Measurements from ENCODE around the gene ERCC6L2. TPM values are rescaled to one million over a fixed set of nuclear protein-coding genes. Genes with fewer than 3 reads are reported as not detected.

ERCC6L2 gene
- total RNA-seq, 1 donor from 2014 or later = 32.1 TPM

DNA sequence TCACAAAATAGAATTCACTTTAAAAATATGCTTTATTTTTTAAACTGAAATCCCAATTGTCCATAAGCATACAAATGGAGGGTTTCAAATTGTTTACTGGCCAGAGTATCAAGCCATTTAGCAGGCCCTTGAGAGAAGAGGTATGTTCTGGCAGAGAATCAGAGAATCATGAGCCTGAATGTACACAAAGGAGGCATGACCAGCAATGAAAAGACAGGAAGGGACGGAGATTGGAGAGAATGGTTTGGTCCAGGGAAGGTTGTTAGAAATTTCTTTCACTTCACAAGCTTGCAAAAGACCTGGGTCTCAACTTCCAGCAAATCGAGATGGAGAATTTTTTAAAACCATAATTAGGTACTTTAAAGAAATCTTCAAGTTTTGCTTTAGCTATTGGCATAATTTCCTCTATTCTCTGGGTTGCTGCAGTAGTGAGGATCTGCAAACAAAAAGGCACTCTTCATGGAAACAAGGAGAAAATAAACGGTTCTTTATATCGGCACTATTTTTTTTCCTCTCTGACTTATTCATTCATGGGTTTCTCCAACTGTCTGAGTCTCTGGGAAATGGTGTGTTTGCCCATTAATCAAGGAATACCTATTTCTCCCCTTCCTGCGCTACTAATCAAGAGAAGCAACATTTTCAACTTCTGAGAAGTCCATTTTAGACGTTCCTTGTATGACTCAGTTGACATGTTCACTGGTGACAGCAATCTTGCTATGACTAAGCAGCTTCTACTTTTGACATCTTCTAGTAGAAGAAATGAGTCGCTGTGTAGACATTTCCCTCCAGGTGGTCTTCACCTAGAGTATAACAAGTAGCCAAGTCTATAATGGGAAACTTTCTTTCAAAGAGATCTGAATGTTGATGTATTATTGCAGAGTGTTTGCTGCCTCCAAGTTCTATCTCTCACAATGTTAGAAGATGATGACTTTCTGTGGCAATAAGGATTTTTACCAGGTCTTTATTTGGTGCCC lies 23.1 kb upstream of the ERCC6L2 start:
- H3K4me3 Mint-ChIP-seq = peak overlapping the region; percentile 56
- peak; percentile 69 for DNase-seq
- no peaks in the 10 kb centered on the region for H3K27me3 Mint-ChIP-seq
- peaks cover 28% of the 10 kb centered on the region for H3K36me3 Mint-ChIP-seq (ENCODE audit: low read depth)
- no peaks in the 10 kb centered on the region for H3K9me3 Mint-ChIP-seq
- intact Hi-C loops (cut with micrococcal nuclease) = loop anchor here (1.0 kb wide), 3 partner anchors 23 to 128 kb away; partner anchors contain the start of gene ERCC6L2
- H3K27ac Mint-ChIP-seq = peak overlapping the region; percentile 69
- H3K4me1 Mint-ChIP-seq = peaks cover 21% of the 10 kb centered on the region

- H3K4me3 Mint-ChIP-seq = no peak overlapping the region
- no peaks in the 10 kb centered on the region for H3K27me3 Mint-ChIP-seq
- intact Hi-C loops (cut with micrococcal nuclease) = no loop called here
- no peaks in the 10 kb centered on the region for H3K9me3 Mint-ChIP-seq
- H3K27ac Mint-ChIP-seq = no peak overlapping the region
- peaks cover 13% of the 10 kb centered on the region for H3K36me3 Mint-ChIP-seq (ENCODE audit: low read depth)
- peaks cover 32% of the 10 kb centered on the region for H3K4me1 Mint-ChIP-seq
- no peak for DNase-seq
These were observed 21.0 kb upstream of the ERCC6L2 start for GRCh38 chr9:95854386-95855020.

DNA sequence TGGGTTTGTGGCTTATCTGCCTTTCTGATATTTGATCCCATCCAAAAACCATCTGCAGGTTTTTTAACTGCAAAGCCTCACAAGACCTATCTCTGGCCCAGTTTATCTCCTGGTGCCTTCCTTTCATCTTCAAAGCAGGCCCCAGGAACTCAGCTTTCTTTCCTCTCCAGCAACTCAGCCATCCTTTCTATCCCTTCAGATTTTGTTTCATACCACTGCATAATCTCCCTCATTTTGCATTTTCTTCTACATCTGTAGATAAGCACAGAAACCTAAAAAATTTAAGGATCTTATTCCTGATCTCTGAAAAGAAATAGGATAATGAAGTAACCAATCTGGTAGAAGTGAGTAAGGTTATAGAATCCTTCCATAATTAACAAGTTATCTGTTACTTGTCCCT lies 19.5 kb upstream of the ERCC6L2 start:
- Mint-ChIP-seq H3K9me3 (no peaks in the 10 kb centered on the region), H3K36me3 (ENCODE audit: low read depth) (peaks cover 10% of the 10 kb centered on the region), H3K27ac (peak overlapping the region; percentile 5), H3K4me1 (peaks cover 32% of the 10 kb centered on the region), H3K4me3 (no peak overlapping the region), H3K27me3 (no peaks in the 10 kb centered on the region)
- intact Hi-C loops (cut with micrococcal nuclease) = no loop called here
- DNase-seq = no peak

DNA sequence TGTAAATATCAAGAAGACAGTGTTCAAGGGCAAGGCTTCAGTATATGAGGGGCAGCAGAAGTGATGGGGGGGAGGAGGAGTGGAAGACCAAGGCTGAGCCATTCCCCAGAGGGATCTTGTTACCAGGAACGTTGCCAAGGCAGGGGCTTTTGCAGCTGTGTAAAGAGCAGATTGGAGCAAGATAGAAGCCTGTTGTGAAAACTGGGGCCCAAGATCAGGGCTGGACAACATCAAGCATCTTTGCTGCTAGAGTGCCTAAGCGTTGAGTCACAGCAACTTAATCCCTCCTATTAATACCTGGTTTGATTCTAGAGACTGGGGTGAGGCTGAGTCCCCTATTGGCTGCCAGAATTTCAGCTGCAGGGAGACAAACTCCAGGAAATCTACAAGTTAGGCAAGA lies 18.4 kb upstream of the ERCC6L2 start:
- no peaks in the 10 kb centered on the region for H3K27me3 Mint-ChIP-seq
- intact Hi-C loops (cut with micrococcal nuclease) = no loop called here

DNA sequence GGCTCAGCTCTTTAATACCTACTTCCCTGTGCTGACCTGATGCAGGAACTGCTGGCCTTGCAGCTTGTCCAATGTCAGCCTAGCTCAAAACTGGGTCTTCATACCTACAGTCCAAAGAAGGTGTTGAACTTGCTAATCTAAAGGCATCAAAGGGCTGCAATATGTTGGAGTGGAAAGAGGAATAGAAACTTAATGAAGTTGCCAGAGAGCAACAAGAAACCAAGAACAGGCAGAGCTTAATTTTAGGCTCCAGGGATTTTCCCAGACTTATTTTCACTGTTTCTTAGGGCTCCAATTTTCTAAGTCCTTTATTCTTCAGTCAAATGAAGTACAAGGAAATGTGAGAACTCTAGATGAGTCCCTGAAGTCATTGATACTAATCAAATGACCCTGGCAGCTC lies 17.6 kb upstream of the ERCC6L2 start:
- Mint-ChIP-seq H3K9me3 (peaks cover 12% of the 10 kb centered on the region), H3K27ac (no peak overlapping the region), H3K4me1 (peaks cover 20% of the 10 kb centered on the region), H3K36me3 (ENCODE audit: low read depth) (peaks cover 17% of the 10 kb centered on the region), H3K4me3 (no peak overlapping the region), H3K27me3 (no peaks in the 10 kb centered on the region)
- DNase-seq = peak; percentile 52
- intact Hi-C loops (cut with micrococcal nuclease) = no loop called here

More for the DNA sequence above, 18.4 kb upstream of the ERCC6L2 start:
- Mint-ChIP-seq H3K4me1 (peaks cover 28% of the 10 kb centered on the region), H3K27ac (no peak overlapping the region), H3K9me3 (peaks cover 7% of the 10 kb centered on the region), H3K4me3 (no peak overlapping the region), H3K36me3 (ENCODE audit: low read depth) (peaks cover 15% of the 10 kb centered on the region)
- peak; percentile 50 for DNase-seq

DNA sequence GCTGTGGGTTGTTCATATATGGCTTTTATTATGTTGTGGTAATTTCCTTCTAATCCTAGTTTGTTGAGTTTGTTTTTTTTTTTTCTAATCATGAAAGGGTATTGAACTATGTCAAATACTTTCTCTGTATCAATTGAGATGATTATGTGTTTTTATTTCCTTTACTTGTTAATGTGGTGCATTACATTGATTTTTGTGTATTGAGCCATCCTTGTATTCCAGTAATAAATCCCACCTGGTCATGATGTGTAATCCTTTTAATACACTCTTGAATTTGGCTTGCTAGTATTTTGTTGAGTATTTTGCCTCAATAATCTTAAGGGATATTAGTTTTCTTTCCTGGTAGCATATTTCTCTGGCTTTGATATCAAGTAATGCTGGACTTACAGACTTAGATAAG lies 13.1 kb upstream of the ERCC6L2 start:
- H3K36me3 Mint-ChIP-seq (ENCODE audit: low read depth) = peaks cover 28% of the 10 kb centered on the region
- DNase-seq = no peak
- intact Hi-C loops (cut with micrococcal nuclease) = no loop called here
- no peaks in the 10 kb centered on the region for H3K27me3 Mint-ChIP-seq
- H3K27ac Mint-ChIP-seq = no peak overlapping the region
- H3K4me3 Mint-ChIP-seq = no peak overlapping the region
- peaks cover 12% of the 10 kb centered on the region for H3K9me3 Mint-ChIP-seq
- H3K4me1 Mint-ChIP-seq = peaks cover 13% of the 10 kb centered on the region

GRCh38 chr9:95864852-95865580 lies 10.5 kb upstream of the ERCC6L2 start:
- Mint-ChIP-seq H3K9me3 (peaks cover 12% of the 10 kb centered on the region), H3K4me3 (no peak overlapping the region), H3K36me3 (ENCODE audit: low read depth) (peaks cover 39% of the 10 kb centered on the region), H3K4me1 (peaks cover 2% of the 10 kb centered on the region), H3K27me3 (no peaks in the 10 kb centered on the region), H3K27ac (no peak overlapping the region)
- no peak for DNase-seq
- intact Hi-C loops (cut with micrococcal nuclease) = no loop called here

- Mint-ChIP-seq H3K9me3 (peaks cover 12% of the 10 kb centered on the region), H3K36me3 (ENCODE audit: low read depth) (peaks cover 62% of the 10 kb centered on the region), H3K4me1 (peaks cover 26% of the 10 kb centered on the region), H3K27ac (no peak overlapping the region), H3K4me3 (no peak overlapping the region), H3K27me3 (no peaks in the 10 kb centered on the region)
- intact Hi-C loops (cut with micrococcal nuclease) = loop anchor here (10.0 kb wide), 1 partner anchor 344 kb away; no protein-coding TSS in a partner anchor
- no peak for DNase-seq
These were observed 5.1 kb upstream of the ERCC6L2 start for GRCh38 chr9:95870352-95870751.

DNA sequence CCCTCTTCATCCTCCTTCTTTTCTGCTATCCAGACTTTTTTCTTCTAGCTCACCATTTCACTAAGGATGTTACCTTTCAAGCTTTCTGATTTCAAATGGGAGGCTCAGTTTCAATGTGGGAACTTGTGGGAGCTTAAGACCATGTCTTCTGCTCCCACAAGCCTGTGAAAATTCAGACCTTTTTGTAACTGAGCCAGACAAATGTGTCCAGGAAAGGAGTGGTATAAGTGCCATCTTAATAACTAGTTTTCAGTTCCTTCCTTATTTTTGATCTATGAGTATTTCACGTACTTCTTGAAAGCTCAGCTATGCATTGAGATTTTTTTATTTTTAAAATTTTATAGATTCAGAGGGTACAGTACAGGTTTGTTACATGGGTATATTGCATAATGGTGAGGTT lies 4.6 kb upstream of the ERCC6L2 start:
- Mint-ChIP-seq H3K27me3 (no peaks in the 10 kb centered on the region), H3K36me3 (ENCODE audit: low read depth) (peaks cover 59% of the 10 kb centered on the region), H3K27ac (no peak overlapping the region), H3K4me1 (peaks cover 25% of the 10 kb centered on the region), H3K9me3 (peaks cover 12% of the 10 kb centered on the region), H3K4me3 (no peak overlapping the region)
- DNase-seq = no peak
- intact Hi-C loops (cut with micrococcal nuclease) = loop anchor here (10.0 kb wide), 1 partner anchor 344 kb away; no protein-coding TSS in a partner anchor

GRCh38 chr9:95874303-95874988 lies 1.0 kb upstream of the ERCC6L2 start:
- Mint-ChIP-seq H3K4me1 (peaks cover 33% of the 10 kb centered on the region), H3K27ac (no peak overlapping the region), H3K9me3 (peaks cover 12% of the 10 kb centered on the region), H3K36me3 (ENCODE audit: low read depth) (peaks cover 56% of the 10 kb centered on the region), H3K27me3 (no peaks in the 10 kb centered on the region), H3K4me3 (no peak overlapping the region)
- no peak for DNase-seq
- intact Hi-C loops (cut with micrococcal nuclease) = loop anchor here (2.0 to 10.0 kb wide), 3 partner anchors 52 to 558 kb away; partner anchors contain the start of gene FANCC

GRCh38 chr9:95874989-95875304 lies 544 bp upstream of the ERCC6L2 start:
- no peak overlapping the region for H3K4me3 Mint-ChIP-seq
- H3K36me3 Mint-ChIP-seq (ENCODE audit: low read depth) = peaks cover 53% of the 10 kb centered on the region

GRCh38 chr9:95876138-95876444 lies 600 bp downstream of the ERCC6L2 start:
- Mint-ChIP-seq H3K27me3 (no peaks in the 10 kb centered on the region), H3K4me3 (no peak overlapping the region), H3K36me3 (ENCODE audit: low read depth) (peaks cover 45% of the 10 kb centered on the region), H3K9me3 (peaks cover 8% of the 10 kb centered on the region), H3K4me1 (peaks cover 37% of the 10 kb centered on the region), H3K27ac (no peak overlapping the region)
- intact Hi-C loops (cut with micrococcal nuclease) = loop anchor here (1.0 to 10.0 kb wide), 3 partner anchors 140 to 339 kb away; no protein-coding TSS in a partner anchor
- no peak for DNase-seq

More at GRCh38 chr9:95874989-95875304, 544 bp upstream of the ERCC6L2 start:
- Mint-ChIP-seq H3K27me3 (no peaks in the 10 kb centered on the region), H3K27ac (no peak overlapping the region), H3K9me3 (peaks cover 12% of the 10 kb centered on the region), H3K4me1 (peaks cover 35% of the 10 kb centered on the region)
- DNase-seq = peak; percentile 88
- intact Hi-C loops (cut with micrococcal nuclease) = loop anchor here (1.0 to 10.0 kb wide), 6 partner anchors 23 to 558 kb away; partner anchors contain the start of gene FANCC

DNA sequence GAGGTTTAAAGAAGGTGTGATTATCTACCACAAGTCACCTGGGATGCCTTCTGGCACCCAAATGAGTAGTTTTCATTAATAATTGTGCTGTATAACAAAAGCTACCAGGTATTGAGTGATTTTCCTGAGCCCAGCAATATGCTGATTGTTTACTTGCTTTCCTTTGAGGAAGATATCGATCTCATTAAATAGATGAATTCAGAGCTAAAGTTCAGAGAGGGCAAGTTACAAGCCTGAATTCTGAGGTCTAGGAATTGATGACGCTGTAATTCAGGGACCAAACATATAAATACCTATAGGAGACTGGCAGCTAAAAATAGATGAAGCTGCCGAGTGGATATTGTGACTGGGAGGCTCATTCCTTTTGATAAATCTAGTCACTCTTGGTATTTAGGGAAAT lies 1.1 kb downstream of the ERCC6L2 start:
- intact Hi-C loops (cut with micrococcal nuclease) = loop anchor here (1.0 to 10.0 kb wide), 3 partner anchors 140 to 338 kb away; no protein-coding TSS in a partner anchor

More for the DNA sequence above, 1.1 kb downstream of the ERCC6L2 start:
- Mint-ChIP-seq H3K4me1 (peaks cover 35% of the 10 kb centered on the region), H3K27ac (no peak overlapping the region), H3K4me3 (no peak overlapping the region), H3K9me3 (peaks cover 8% of the 10 kb centered on the region), H3K36me3 (ENCODE audit: low read depth) (peaks cover 41% of the 10 kb centered on the region), H3K27me3 (no peaks in the 10 kb centered on the region)
- peak; percentile 65 for DNase-seq
